Measurements from ENCODE around the gene OR51A4.
"Not testable (repeated sequence)": the region's sequence is repeated elsewhere in the genome, so short reads cannot be mapped to it uniquely, and the experiment has no call there.

The OR51A4 gene, protein sequence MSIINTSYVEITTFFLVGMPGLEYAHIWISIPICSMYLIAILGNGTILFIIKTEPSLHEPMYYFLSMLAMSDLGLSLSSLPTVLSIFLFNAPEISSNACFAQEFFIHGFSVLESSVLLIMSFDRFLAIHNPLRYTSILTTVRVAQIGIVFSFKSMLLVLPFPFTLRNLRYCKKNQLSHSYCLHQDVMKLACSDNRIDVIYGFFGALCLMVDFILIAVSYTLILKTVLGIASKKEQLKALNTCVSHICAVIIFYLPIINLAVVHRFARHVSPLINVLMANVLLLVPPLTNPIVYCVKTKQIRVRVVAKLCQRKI

DNA sequence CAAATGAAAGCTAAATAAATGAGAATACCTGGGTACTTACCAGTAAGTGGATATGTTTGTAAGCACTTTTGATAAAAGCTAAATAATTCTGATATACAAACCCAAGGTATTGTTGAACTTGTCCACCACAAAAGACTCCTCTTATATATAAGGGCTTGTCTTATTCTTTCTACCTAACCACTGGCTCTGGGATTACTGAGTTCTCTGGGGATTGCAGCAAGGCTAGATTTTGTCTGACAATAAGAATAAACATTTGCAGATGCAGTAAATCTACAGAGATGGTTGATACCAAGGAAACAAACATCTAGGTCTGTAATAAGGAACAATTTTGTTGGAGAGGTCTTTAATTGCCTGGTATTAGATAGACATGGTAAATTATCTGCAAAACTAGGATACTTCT, at the start of gene OR51A4:
Gene OR51A4, minus strand, starts transcription at position 101 of the 400 bp plus-strand sequence. CDS start 505 bp downstream, outside the sequence.
- DNase-seq (ENCODE audit: low read depth, low spot score): no peak

DNA sequence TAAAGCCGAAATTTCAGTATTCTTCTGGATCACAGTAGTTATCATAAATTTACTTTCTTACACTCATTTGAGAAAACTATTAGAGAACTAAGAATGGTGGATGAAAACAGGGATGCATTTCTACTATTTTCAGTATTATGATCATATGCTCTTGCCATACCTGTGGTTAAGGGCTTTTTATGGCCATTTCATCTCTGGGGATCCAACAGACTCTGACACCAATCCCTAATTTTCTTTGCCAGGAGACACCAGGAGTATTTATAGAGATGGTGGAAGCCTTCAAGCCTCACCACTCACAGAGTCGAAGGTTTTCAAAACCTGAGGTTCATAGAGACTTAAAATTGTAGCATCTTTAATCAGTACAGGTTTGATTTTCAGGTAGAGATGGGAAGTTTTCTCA, 47.1 kb upstream of the OR51A4 start, which contains the start of gene OR51L1:
Gene OR51L1, plus strand, starts transcription at position 301 of the 400 bp plus-strand sequence. CDS start 4,132 bp downstream, outside the sequence.
- no peak for DNase-seq (ENCODE audit: low read depth, low spot score)

DNA sequence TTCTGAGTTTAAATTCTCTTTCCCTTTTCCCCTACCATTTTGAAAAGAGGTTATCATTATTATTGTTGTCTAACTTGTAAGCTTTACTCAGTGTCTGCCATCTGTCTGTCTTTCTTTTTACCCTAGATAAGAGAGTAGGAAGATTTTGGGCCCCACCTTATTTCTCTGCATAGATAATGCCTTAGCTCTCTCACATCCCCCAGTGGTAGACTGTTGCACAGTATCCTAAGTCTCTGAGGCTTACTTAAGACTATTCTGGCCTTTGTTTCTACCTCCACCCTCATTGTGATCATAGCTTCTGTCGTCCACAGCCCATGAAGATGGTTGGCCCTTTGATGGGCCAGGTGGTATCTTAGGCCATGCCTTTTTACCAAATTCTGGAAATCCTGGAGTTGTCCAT, 43.7 kb upstream of the OR51A4 start:
- no peak for DNase-seq (ENCODE audit: low read depth, low spot score)

DNA sequence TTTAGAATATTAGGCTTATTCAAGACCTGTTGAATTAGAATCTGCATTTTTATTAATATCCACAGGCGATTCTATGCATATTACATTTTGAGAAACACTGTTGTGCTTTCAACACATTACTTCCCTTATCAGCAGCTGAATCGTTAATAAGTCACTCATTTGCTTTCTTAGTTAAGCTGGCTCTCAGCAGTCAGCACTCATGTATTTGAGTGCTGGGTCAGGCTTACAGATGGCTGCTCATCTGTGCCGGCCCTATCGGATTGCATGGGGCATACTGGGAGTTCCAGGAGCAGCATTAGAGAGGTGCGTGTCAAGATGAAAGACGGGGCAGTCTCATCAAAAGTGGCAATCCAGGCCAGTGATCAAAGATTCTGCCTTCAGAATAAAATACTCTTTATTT, 36.4 kb upstream of the OR51A4 start:
- DNase-seq (ENCODE audit: low read depth, low spot score): no peak

DNA sequence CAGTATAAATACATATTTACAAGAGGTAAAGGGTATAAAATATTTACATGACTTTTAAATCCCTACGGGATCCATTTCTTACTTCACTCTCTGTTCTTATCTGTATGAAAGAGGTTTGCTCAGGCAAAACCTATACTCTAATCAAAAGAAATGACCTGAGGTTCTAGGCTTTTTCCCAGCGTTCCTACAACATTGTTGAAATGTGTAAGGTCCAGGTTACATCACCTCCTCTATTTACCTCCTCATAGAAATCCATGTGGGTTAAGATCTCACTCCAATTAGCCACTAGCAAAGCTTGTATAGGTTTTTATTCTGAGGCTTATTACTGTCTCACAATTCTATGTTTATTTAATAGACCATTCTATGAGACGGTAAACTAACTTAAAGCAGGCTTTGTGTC, 35.3 kb upstream of the OR51A4 start:
- DNase-seq (ENCODE audit: low read depth, low spot score): no peak

DNA sequence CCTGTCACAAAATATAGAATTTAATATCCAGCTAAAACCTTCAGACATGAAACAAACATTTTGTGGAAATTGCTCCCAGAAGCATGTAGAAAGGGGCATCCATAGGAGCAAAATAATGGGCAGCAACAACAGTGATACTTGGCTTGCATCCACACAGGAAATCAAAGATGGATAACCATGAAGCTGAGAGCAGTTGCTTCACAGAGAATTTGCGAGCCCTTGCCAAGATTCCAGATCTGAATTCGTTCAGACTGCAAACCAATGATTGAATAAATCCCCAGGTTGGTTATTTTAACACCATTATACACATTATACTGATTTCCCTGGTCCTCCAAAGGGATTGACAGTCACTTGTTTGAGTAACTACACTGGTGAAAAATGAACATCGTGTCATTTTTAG, 31.6 kb upstream of the OR51A4 start:
- DNase-seq (ENCODE audit: low read depth, low spot score): no peak

DNA sequence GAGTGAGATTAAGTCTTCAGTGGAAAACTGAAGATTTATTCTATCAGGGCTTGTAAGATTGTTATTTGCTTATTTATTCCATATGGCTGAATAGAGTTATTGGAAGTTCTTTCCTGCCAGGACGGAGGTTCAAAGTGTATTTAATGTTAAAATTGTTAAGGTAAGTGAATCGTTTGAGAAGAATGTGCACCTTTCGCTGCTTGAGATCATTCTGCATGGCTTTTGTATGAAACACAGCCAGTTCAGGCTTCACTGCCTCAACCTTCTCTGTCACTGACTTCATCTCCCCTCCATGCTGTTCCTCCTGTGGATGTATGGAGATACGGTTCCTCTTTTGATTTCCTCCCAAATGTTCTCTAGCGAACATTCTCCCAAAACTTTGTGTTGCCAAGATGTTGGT, 28.0 kb upstream of the OR51A4 start:
- DNase-seq (ENCODE audit: low read depth, low spot score): no peak

DNA sequence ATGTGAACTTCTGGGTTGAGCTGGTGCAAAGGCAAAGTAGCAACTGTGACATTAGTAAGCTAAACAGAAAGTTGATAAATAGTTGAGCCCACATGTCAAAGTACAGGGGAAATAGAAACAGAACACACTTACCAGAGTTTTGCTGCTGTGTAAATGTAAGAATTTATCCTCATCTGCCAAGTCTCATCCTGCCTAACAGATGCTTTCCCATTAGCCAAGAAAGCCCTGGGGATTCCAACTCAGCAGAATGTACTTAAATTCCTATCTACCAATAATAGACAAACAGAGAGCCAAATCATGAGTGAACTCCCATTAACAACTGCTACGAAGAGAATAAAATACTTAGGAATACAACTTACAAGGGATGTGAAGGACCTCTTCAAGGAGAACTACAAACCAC, 15.4 kb upstream of the OR51A4 start:
- DNase-seq (ENCODE audit: low read depth, low spot score): no peak

DNA sequence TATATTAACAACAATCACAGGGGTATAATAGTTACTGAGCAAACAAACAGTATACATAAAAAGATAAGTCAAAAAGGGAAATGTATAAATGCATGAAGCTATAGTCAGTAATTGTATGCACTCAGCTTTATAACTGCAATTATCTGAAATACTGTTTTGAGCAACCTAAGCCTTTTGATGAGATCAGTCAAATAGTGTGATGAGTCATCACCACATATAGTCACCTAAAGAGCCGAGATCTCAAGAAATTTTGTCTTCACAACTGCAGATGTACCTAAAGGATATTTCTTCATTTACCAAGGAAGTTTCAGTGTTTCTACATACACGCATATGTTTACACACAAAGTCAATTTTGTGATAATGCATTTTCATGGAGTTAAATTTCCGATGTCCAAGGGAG, 13.5 kb upstream of the OR51A4 start:
- no peak for DNase-seq (ENCODE audit: low read depth, low spot score)

DNA sequence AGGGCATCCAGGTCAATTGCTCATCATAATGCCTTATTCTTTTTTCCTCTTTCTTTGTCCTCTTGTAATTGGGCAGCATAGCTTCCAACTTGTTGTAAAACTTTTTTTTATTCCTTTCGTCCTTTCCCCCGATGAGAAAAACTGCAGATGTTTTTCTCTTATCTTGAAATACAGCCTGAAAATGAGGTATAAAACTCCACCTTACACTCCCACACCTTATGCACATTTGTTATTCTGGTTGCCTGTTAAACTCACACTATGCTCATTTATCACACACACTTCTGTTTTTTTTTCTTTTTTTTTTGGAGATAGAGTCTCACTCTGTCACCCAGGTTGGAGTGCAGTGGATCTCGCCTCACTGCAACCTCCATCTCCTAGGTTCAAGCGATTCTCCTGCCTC, 10.0 kb upstream of the OR51A4 start:
- no peak for DNase-seq (ENCODE audit: low read depth, low spot score)

DNA sequence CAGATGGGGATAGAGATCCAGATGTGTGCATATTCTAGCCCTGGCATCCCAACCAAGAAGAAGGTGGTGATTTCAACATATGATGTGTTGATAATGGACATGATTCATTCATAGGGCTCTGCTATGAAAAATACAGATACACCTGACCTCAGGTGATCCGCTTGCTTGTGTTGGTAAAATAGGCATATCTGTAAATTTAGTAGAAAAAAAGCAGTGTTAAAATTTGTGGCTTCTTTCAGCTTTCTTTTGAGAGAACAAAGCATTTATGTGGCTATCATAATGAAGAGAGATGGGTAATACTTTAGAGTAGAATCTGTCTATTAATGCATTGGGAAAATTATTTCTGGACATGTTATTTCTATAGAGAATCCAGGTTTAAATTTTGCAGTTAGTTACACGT, 8.2 kb upstream of the OR51A4 start, which contains the start of gene OR51A2:
Gene OR51A2, minus strand, starts transcription at position 101 of the 400 bp plus-strand sequence. Its CDS starts 0 bp downstream, at position 101.
- DNase-seq (ENCODE audit: low read depth, low spot score): not testable (repeated sequence)

DNA sequence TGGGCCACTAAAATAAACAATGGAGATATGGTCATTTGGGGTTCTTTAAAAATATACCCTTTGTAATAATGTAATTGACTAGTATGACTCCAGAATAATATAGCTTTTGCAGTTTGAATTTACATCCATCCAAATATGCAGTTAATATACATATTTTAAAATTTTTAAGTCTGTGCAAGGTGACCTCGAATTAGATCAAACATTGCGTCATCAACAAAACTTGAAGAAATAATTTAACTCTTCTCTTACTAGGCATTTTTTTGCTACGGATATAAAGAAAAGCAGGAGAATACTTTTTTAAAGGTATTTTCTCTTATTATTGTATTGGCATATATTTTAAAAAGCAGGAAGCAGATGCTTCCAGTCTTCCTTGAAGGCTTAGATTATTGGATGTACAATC, 10.7 kb downstream of the OR51A4 start:
- no peak for DNase-seq (ENCODE audit: low read depth, low spot score)

DNA sequence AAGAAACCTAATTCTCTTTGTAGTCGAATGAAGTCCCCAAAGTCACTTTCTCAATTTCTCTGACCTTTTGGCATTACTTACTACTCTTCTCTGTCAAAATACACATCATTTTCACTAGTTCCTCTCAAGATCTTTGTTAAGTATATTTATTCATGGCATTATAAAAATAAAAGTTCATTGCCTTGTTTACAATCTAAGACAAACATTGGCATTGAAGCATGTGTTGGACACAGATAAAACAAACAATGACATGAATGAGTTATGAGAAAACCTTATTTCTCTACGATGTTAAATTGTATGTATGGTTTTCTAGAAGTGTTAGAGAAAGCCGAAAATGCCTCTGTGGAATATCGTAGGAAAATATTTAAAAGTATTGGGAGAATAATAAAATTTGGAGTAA, 14.7 kb downstream of the OR51A4 start:
- no peak for DNase-seq (ENCODE audit: low read depth, low spot score)

DNA sequence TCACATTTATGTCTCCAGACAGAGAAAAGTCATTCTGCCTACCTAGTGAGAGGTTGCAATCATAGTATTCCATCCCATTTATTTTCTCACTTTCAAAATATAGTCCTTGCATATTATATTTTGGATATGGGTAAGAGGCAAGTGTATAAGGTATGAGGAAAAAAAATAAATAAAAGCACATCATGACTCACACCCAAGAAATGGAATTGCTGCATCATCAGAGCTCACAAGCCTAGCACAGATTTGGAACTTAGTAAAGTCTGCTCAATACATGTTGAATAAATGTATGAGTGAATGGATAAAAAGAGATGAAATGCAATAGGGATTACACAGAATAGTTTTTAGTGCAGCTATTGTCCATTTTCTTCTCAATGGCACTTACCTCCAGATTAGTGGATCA, 20.8 kb downstream of the OR51A4 start:
- no peak for DNase-seq (ENCODE audit: low read depth, low spot score)

DNA sequence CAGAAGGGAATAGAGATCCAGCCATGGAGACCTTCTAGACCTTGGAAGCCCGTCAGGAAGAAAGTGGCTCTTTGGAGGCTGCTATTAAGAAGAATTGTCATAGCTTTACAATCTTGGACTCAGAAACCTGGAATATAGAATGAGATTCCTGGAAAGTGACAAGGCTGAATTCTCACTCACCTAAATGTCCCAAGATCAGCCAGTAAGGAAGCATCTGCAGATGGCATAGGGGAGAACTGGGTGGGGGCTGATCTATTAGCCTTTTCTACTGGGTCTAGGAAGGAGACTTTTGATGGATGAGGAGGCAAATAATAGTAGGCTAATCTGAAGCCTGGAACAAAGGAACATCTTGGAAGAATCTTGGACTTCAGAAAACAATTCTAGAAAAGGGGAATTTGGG, 23.2 kb downstream of the OR51A4 start, which contains the start of gene OR51G1:
Gene OR51G1, minus strand, starts transcription at position 101 of the 400 bp plus-strand sequence. Its CDS starts 0 bp downstream, at position 101.
- no peak for DNase-seq (ENCODE audit: low read depth, low spot score)

DNA sequence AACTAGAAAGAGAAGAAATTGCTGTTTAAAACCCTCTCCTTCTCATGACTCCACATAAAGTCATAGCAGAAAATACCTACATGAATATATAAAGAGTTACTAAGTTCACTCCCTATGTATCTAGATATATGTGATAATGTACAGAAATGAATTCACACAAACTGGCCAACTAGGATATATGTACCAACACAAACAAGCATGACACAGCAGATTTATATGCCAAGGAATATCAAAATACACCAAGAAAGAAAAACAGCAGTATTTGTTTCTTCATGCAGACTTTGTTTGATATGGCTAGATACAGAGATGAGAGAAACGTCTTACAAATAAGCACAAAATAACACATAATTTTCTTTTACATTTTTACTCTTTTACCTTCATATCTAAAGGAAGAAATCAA, 25.1 kb downstream of the OR51A4 start:
- DNase-seq (ENCODE audit: low read depth, low spot score): no peak

DNA sequence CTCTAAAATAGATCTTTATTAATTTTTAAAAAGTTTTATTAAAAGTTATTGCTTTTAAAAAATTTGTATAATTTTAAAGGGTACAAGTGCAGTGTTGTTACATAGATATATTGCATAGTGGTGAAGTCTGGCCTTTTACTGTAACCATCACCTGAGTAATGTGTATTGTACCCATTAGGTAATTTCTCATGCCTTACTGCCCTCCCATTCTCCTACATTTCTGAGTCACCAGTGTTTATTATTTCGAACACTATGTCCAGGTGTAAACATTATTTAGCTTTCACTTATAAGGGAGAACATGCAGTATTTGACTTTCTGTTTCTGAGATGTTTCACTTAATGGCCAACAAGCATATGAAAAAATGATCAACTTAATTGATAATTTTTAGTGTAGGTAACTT, 25.6 kb downstream of the OR51A4 start:
- DNase-seq (ENCODE audit: low read depth, low spot score): no peak

DNA sequence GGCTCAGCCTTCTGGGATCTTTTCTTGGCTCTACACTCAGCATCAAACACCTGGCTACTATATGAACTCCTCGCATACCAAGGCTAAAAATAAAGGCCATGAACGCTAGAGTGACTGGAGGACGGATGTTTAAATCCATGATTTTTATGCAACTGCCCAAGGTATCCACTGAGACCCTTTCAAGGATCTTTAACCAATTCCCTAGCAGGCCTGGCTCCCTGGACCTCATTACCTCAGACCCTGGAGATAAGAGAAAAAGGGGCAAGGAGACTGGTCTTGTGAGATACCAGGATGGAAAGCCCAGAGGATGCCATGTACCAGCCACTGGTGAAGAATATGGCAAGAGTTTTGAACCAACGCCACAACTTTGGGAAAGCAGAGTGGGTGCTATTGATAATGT, 28.2 kb downstream of the OR51A4 start, which contains the start of gene OR51G2:
Gene OR51G2, minus strand, starts transcription at position 101 of the 400 bp plus-strand sequence. CDS start 3,687 bp downstream, outside the sequence.
- no peak for DNase-seq (ENCODE audit: low read depth, low spot score)

DNA sequence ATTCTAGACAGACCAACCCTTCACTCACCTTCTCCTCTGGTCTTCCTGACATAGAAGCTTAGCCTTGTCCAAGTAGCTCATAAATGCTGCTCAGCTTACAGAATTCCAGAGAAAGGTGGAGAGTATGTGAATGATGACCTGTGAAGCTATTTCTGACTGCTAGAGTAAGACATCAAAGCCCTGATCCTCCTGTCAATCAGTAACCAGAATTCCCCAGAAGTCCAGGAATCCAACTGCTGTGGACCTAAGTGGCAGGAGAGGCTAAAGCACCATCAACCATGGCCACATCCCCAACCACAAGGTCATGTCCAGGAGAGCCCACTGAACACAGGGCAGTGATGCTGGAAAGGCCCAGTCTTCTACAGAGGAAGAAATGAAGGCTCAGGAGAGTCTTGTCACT, 30.8 kb downstream of the OR51A4 start:
- DNase-seq (ENCODE audit: low read depth, low spot score): no peak

DNA sequence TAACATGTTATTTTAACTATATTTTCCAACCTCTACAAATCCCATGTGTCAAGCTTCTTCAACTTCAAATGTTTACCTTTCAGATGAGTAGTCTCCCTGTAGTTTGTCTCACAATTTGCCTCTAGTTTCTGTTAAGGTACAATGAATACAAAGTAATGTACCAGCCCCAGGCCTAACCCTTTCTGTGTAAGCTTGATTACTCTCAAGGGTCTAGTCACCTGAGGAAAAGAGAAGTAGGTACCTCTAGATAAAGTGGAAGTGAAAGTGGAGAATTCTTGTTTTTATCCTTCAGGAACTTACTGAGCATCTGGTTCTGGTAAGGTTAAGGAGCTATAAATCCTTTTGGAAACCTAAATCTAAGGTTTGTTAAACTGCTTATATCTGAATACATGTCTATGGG, 43.9 kb downstream of the OR51A4 start, which contains the start of gene OR51A7:
Gene OR51A7, plus strand, starts transcription at position 300 of the 400 bp plus-strand sequence. CDS start 3,587 bp downstream, outside the sequence.
- DNase-seq (ENCODE audit: low read depth, low spot score): no peak
